Measurements from ENCODE around the gene CAMTA1.

GRCh38 chr1:7418442-7419080, 633.3 kb downstream of the CAMTA1 start:
- TF ChIP-seq, protein P1, sequence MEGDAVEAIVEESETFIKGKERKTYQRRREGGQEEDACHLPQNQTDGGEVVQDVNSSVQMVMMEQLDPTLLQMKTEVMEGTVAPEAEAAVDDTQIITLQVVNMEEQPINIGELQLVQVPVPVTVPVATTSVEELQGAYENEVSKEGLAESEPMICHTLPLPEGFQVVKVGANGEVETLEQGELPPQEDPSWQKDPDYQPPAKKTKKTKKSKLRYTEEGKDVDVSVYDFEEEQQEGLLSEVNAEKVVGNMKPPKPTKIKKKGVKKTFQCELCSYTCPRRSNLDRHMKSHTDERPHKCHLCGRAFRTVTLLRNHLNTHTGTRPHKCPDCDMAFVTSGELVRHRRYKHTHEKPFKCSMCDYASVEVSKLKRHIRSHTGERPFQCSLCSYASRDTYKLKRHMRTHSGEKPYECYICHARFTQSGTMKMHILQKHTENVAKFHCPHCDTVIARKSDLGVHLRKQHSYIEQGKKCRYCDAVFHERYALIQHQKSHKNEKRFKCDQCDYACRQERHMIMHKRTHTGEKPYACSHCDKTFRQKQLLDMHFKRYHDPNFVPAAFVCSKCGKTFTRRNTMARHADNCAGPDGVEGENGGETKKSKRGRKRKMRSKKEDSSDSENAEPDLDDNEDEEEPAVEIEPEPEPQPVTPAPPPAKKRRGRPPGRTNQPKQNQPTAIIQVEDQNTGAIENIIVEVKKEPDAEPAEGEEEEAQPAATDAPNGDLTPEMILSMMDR (IDR thresholded peaks at IDR 0.05) = no peak
- TF ChIP-seq EZH2 (IDR thresholded peaks at IDR 0.05) (no peak), EZH2phosphoT487 (IDR thresholded peaks at IDR 0.05) (no peak)

Data from neural progenitor cell (in vitro differentiated cells).